Measurements from ENCODE around the gene MICOS13.
"Not testable (repeated sequence)": the region's sequence is repeated elsewhere in the genome, so short reads cannot be mapped to it uniquely, and the experiment has no call there.

GRCh38 chr19:5702053-5702410, 21.7 kb upstream of the MICOS13 start:
- TF ChIP-seq CTCF, EZH2phosphoT487 (IDR thresholded peaks at IDR 0.05): not testable (repeated sequence)
